HepG2 (cell line): ENCODE data around the gene CAPZB. TPM values are rescaled to one million over a fixed set of nuclear protein-coding genes. Genes with fewer than 3 reads are reported as not detected.

Experiments
- ATAC-seq: fragments of 200-7000 bp; cut with Tn5 transposase; 3 replicates; pipeline ENCODE4 v1.9.1; 2020; ENCODE audit warnings: mild to moderate bottlenecking, moderate library complexity
- BruUV-seq: library from RNA; stranded (reverse); fragments of 400-500 nt; replicated peaks from 2 replicates; lab custom pipeline; 2021; lab: Mats Ljungman, UMichigan
- CTCF ChIA-PET: fragments of 300-600 bp; formaldehyde crosslinking; extraction: SDS; loops from one replicate; lab custom pipeline; 2021; ENCODE audit warnings: low total read pairs, inconsistent platforms, low intra/inter-chr PET ratio; lab: Yijun Ruan, JAX
- POLR2A ChIA-PET: fragments of 350-600 bp; sonication (Branson Sonifier 250); formaldehyde crosslinking; loops from one replicate; lab custom pipeline; 2020; ENCODE audit warnings: antibody characterized with exemption, inconsistent platforms; lab: Yijun Ruan, JAX
- DNase-seq: peaks from one replicate; pipeline ENCODE4 v3.0.0-alpha.2; 2015; ENCODE audit warnings: low spot score
- FAIRE-seq: peaks from 3 replicates; lab custom pipeline; 2011; peaks lifted over from hg19 to GRCh38; lab: Jason Lieb, UNC
- H2AFZ ChIP-seq: one replicate; pipeline ENCODE4 v1.6.1; 2011; ENCODE audit warnings: low read length, inconsistent platforms
- H3K27ac ChIP-seq: fragments of 300-600 bp; 3 replicates; pipeline ENCODE4 v1.8.0; 2011; ENCODE audit warnings: mixed run types, mild to moderate bottlenecking, mixed read lengths, low read length, inconsistent platforms; ENCODE audit not compliant: insufficient read depth; ENCODE audit errors: extremely low read length
- H3K27me3 ChIP-seq, 2 experiments: fragments of 200-600 bp in 1 of 2; 2 replicates in 1 of 2; 3 replicates in 1 of 2; pipeline versions ENCODE4 v1.6.0 to v1.8.0; 2011; ENCODE audit warnings: low read length in 2 of 2, mild to moderate bottlenecking in 2 of 2, moderate library complexity in 2 of 2, inconsistent platforms in 1 of 2; ENCODE audit not compliant: insufficient read depth in 2 of 2, control insufficient read depth in 1 of 2
- H3K36me3 ChIP-seq, 2 experiments: fragments of 200-600 bp in 1 of 2; replicated peaks in 1 of 2; 2 replicates in 1 of 2; 3 replicates in 1 of 2; pipeline versions ENCODE4 v1.5.1 to v1.8.0; 2011; ENCODE audit warnings: low read length in 2 of 2, inconsistent platforms in 1 of 2; ENCODE audit not compliant: insufficient read depth in 2 of 2, control insufficient read depth in 1 of 2
- H3K4me1 ChIP-seq: 2 replicates; pipeline ENCODE4 v1.5.1; 2012; ENCODE audit warnings: low read length, inconsistent platforms; ENCODE audit not compliant: insufficient read depth
- H3K4me2 ChIP-seq: 2 replicates; pipeline ENCODE4 v1.6.0; 2011; ENCODE audit warnings: low read depth, low read length, inconsistent platforms
- H3K4me3 ChIP-seq, 3 experiments: fragments of 200-600 bp in 1 of 3; sonication (generic), shearing (Covaris generic) in 1 of 3; replicated peaks in 1 of 3; 2 replicates each; pipeline ENCODE4 v1.5.1; 2011 to 2016; ENCODE audit warnings: low read length in 3 of 3, inconsistent platforms in 2 of 3, low read depth in 2 of 3, mild to moderate bottlenecking in 2 of 3, control low read depth in 1 of 3, mixed read lengths in 1 of 3; ENCODE audit not compliant: insufficient read depth in 1 of 3
- H3K79me2 ChIP-seq: one replicate; pipeline ENCODE4 v1.6.1; 2011; ENCODE audit warnings: low read length, inconsistent platforms; ENCODE audit not compliant: insufficient read depth
- H3K9ac ChIP-seq: 2 replicates; pipeline ENCODE4 v1.6.0; 2011; ENCODE audit warnings: mild to moderate bottlenecking, low read depth, low read length, inconsistent platforms; ENCODE audit not compliant: insufficient read depth
- H3K9me3 ChIP-seq: 2 replicates; pipeline ENCODE4 v1.5.1; 2012; ENCODE audit warnings: mild to moderate bottlenecking, low read length
- H4K20me1 ChIP-seq: 2 replicates; pipeline ENCODE4 v1.6.0; 2011; ENCODE audit warnings: inconsistent platforms, mild to moderate bottlenecking, low read length, moderate library complexity; ENCODE audit not compliant: insufficient read depth
- MAFK ChIP-seq, 2 experiments: IDR thresholded peaks in 1 of 2; conservative IDR thresholded peaks in 1 of 2; 2 replicates each; pipeline ENCODE4 v1.6.1; 2011; ENCODE audit warnings: improper control_type of control experiment in 2 of 2, low read length in 2 of 2
- RBM22 ChIP-seq: fragments of 200-400 bp; formaldehyde crosslinking; optimal IDR thresholded peaks from 2 replicates; pipeline ENCODE3; 2017; ENCODE audit warnings: mild to moderate bottlenecking, low read length, moderate library complexity
- ZNF383 ChIP-seq: sonication (generic); formaldehyde crosslinking; IDR thresholded peaks from 2 replicates; pipeline ENCODE4 v1.4.0; 2020; ENCODE audit warnings: missing genetic modification reagents, mild to moderate bottlenecking, borderline replicate concordance
- ZNF547 ChIP-seq: sonication (generic); formaldehyde crosslinking; IDR thresholded peaks from 2 replicates; pipeline ENCODE4 v1.5.1; 2020; ENCODE audit warnings: mild to moderate bottlenecking, missing genetic modification reagents
- WGBS: methylation state at CpG from one replicate; pipeline ENCODE4 v1.1.6; 2017; ENCODE audit warnings: low lambda C conversion rate; 5-methylcytosine and 5-hydroxymethylcytosine counted together
- in situ Hi-C: cut with HindIII; loops from 2 replicates; pipeline ENCODE4 v1.10.0; 2017; ENCODE audit warnings: low pct_unique_long_range_greater_than_20kb; ENCODE audit not compliant: extremely low pct_ligation_motif_present
- intact Hi-C: fragments of 100-400 bp; cut with micrococcal nuclease; formaldehyde crosslinking; loops from one replicate; pipeline ENCODE4 v1.10.0; 2022; ENCODE audit not compliant: unreplicated experiment
- polyA plus RNA-seq, 8 experiments: library from polyadenylated mRNA; depleted of rRNA in 3 of 8; stranded (reverse) in 7 of 8; unstranded in 1 of 8; fragments of >200 nt; fragmentation: Illumina TruSeq in 4 of 8; extraction: Trizol in 4 of 8; gene quantifications; 2 replicates each; pipeline versions ENCODE4 v1.2.1 to v1.2.3, GENCODE V29; 2011 to 2016; ENCODE audit warnings: low read depth in 4 of 8, missing spikeins in 1 of 8, mixed read lengths in 1 of 8; ENCODE audit not compliant: insufficient read depth in 1 of 8
- total RNA-seq, 5 experiments: library from RNA; depleted of rRNA; stranded (reverse); fragments of >200 nt; fragmentation: Illumina TruSeq; extraction: Trizol; gene quantifications; 2 replicates each; pipeline ENCODE4 v1.2.3, GENCODE V29; 2016; ENCODE audit warnings: low read depth in 1 of 5

The CAPZB gene
- total and polyA plus RNA-seq, 2 of the 13 experiments (the other 11 are each of a cell fraction or from before 2014, with no cell fraction given), result 58.9 to 76.9 TPM

DNA sequence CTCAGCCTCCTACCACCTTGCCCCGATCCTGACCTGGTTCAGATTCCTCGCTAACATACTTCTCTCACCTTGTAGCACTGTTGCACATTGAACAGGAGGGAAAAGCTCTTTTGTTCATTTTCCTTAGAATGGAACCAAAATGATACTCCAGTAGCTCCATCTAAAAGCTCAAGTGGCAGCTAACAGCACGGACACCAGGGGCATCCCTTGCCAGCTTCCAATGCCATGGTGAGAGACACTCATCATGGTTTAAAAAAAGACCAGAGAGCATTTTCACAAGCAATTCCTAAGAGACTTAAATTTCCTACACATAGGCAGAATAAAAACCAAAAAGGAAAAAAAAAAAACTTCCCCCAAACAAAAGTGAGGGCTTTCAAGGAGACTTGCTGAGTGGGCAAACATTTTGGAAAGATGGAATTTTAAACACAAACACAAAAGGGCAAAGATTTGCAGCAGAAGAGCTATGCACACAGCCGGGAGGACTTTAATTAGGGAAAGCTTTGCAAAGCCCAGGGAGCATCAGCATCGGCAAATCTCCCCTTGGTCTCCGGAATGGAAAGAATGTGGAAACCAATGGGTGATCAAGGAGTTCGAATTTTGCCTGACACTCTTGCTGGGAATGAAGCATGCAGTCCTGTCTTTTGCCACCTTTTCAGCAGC, 84.3 kb downstream of the CAPZB start:
- no peak overlapping the region for H2AFZ ChIP-seq
- peak overlapping the region; percentile 31 for H3K27ac ChIP-seq
- H3K4me2 ChIP-seq, result peak overlapping the region; percentile 19; the same call in 1 of the 2 replicates
- peaks cover 3 to 30% of the 10 kb centered on the region in 2 experiments; a peak in 4 of 5 replicates for H3K36me3 ChIP-seq
- H3K79me2 ChIP-seq, result peaks cover 46% of the 10 kb centered on the region
- H3K4me3 ChIP-seq, result no peak overlapping the region
- H3K9me3 ChIP-seq, result no peaks in the 10 kb centered on the region
- H3K9ac ChIP-seq, result no peak overlapping the region
- H3K4me1 ChIP-seq, result peaks cover 34% of the 10 kb centered on the region
- no peak for DNase-seq
- TF ChIP-seq MAFK (conservative IDR thresholded peaks at IDR 0.05 in 1 of 2, IDR thresholded peaks at IDR 0.05 in 1 of 2; ENCODE audit: low read length in 2 of 2), result peak; percentile 35 to 53; a peak in 1 of 4 replicates
- no peak for TF ChIP-seq ZNF547 (CRISPR knock-in tag)
- CTCF ChIA-PET, result no interaction called here
- WGBS, result 58% methylated on average over 7 of the region's 7 CpGs
- POLR2A ChIA-PET, result interaction anchor here (1.0 kb wide), 1 partner anchor 195 kb away, joined by 3 read pairs; no protein-coding TSS in a partner anchor
- no TSS peak for BruUV-seq
- no peaks in the 10 kb centered on the region for H3K27me3 ChIP-seq
- in situ Hi-C loops, result no loop called here
- intact Hi-C loops, result no loop called here
- peak; percentile 62 for FAIRE-seq
- H4K20me1 ChIP-seq, result 0 out of 2 replicates have a peak, but pooled peaks cover 2% of the 10 kb centered on the region
- peak; percentile 42 for ATAC-seq

- Histone ChIP-seq H3K4me3 (no peak overlapping the region), H3K27me3 (no peaks in the 10 kb centered on the region), H3K9ac (no peak overlapping the region), H3K36me3 (peaks cover 3 to 38% of the 10 kb centered on the region in 2 experiments; a peak in 4 of 5 replicates), H3K4me1 (peaks cover 34% of the 10 kb centered on the region), H3K79me2 (peaks cover 47% of the 10 kb centered on the region), H3K4me2 (no peak overlapping the region), H2AFZ (no peak overlapping the region), H3K9me3 (no peaks in the 10 kb centered on the region), H4K20me1 (0 out of 2 replicates have a peak, but pooled peaks cover 2% of the 10 kb centered on the region), H3K27ac (no peak overlapping the region)
- DNase-seq (no peak), FAIRE-seq (no peak), ATAC-seq (no peak)
- 95% methylated on average over 11 of the region's 11 CpGs for WGBS
- ChIA-PET POLR2A (interaction anchor here (1.0 kb wide), 1 partner anchor 196 kb away, joined by 3 read pairs; no protein-coding TSS in a partner anchor), CTCF (no interaction called here)
- intact Hi-C loops (no loop called here), in situ Hi-C loops (no loop called here)
- no peak for TF ChIP-seq ZNF383
- TF ChIP-seq RBM22, result peak; percentile 35
- no TSS peak for BruUV-seq
Observed at GRCh38 chr1:19400192-19400611, 85.1 kb downstream of the CAPZB start.
